Measurements from ENCODE around the gene WBP4.
A peak's percentile ranks its signal among the peaks of the same experiment; 100 is the strongest.

The WBP4 gene

DNA sequence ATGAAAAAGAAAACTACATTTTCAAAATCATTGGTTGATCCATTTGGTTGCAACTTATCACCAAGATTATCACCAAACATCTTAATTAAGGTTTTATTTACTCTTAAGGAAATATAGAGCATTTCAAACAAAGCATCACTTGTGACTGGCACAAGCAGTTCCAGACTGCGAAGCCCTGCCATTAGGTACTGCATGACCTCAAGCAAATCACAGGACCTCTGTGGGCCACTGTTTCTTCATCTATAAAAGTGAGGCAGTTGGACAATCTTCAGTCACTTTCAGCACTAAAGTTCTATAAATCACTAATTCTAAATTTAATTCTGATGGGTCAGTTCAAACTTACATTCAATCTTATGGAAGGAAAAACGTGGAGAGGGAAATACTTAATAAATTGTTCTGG is 44.1 kb upstream of the WBP4 start:
- no peak overlapping the region for H4K91ac ChIP-seq (ENCODE audit: low read length)
- H2AK5ac ChIP-seq (ENCODE audit: low read length, severe bottlenecking), result no peak overlapping the region
- WGBS, result 71% methylated on average over 2 of the region's 2 CpGs
- H3K27me3 ChIP-seq (ENCODE audit: control insufficient read depth in 1 of 2, insufficient read depth in 1 of 2, low read length in 2 of 2), result no peaks in the 10 kb centered on the region
- H2BK12ac ChIP-seq (ENCODE audit: low read length in 2 of 2), result no peak overlapping the region
- no peak overlapping the region for H3K9ac ChIP-seq (ENCODE audit: low read length)
- H2AFZ ChIP-seq (ENCODE audit: low read depth, low read length), result no peak overlapping the region
- peak overlapping the region in 1 of 2 experiments; percentile 74 for H3K14ac ChIP-seq (ENCODE audit: low read length in 2 of 2)
- no peaks in the 10 kb centered on the region for H3K9me3 ChIP-seq (ENCODE audit: control insufficient read depth, low read length)
- no peak overlapping the region for H2BK5ac ChIP-seq (ENCODE audit: low read depth, low read length, poor library complexity, severe bottlenecking)
- H3K4me3 ChIP-seq (ENCODE audit: insufficient read depth in 1 of 2, low read depth in 1 of 2, low read length in 2 of 2), result no peak overlapping the region
- no peak overlapping the region for H3K27ac ChIP-seq (ENCODE audit: low read length, poor library complexity, severe bottlenecking)
- no peak overlapping the region for H2BK120ac ChIP-seq (ENCODE audit: low read depth, low read length)
- no peaks in the 10 kb centered on the region for H3K79me1 ChIP-seq (replicated peaks; ENCODE audit: low read length, poor library complexity, severe bottlenecking)
- peaks cover 0 to 7% of the 10 kb centered on the region in 2 experiments for H3K36me3 ChIP-seq (ENCODE audit: control insufficient read depth in 1 of 2, insufficient read depth in 2 of 2, low read depth in 1 of 2, low read length in 2 of 2)
- no peak overlapping the region for H2BK15ac ChIP-seq (ENCODE audit: low read depth, poor library complexity, severe bottlenecking)
- no peak overlapping the region for H3K4ac ChIP-seq (ENCODE audit: low read depth in 1 of 2, low read length in 2 of 2)
- no peak overlapping the region for H4K8ac ChIP-seq (ENCODE audit: low read length)
- peak overlapping the region; percentile 31 for H3K4me2 ChIP-seq (ENCODE audit: low read length, poor library complexity, severe bottlenecking)
- no peak overlapping the region for H3K23ac ChIP-seq (ENCODE audit: low read length in 2 of 2)
- peaks cover 2% of the 10 kb centered on the region for H3K4me1 ChIP-seq (ENCODE audit: control insufficient read depth, insufficient read depth, low read depth, low read length)
- DNase-seq, result peak; percentile 34
- no peak overlapping the region for H3K18ac ChIP-seq (ENCODE audit: low read depth in 1 of 2, low read length in 2 of 2)

DNA sequence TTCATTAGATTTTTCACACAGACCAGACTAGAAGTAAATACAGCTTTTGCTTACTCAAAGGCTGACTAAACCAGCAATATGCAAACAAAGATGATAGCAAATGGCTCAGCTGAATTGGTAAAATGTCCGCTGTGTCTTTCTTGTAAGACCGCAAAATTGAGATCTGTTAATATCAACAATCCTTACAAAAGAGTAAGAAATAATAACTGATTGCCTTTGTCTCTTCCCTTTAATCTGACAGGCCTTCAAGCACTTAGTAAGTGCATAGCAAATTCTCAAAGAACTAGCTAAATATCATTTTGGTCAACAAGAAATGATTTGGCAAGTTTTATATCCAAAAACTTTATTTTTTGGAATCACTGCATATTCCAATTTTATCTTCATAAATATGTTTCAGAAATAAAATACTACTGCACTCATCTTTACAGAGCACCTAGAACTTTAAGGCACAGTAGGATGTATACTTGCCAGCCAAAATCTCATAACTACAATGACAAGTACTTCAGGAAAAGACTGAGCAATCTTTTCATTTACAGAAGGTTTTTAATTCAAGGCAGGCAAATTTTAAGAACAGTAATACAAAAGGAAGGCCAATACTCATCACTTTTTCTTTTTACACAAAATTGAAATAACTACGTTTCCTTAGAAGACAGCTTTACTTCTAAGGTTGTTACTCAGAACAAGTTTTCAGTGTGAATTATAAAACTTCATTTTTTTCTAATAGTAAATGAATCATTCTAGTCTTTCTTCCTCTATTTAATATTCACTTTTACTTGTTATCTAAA is 43.3 kb upstream of the WBP4 start:
- peak overlapping the region in 1 of 2 experiments; percentile 64 for H3K4me3 ChIP-seq (ENCODE audit: insufficient read depth in 1 of 2, low read depth in 1 of 2, low read length in 2 of 2)
- no peaks in the 10 kb centered on the region for H3K27me3 ChIP-seq (ENCODE audit: control insufficient read depth in 1 of 2, insufficient read depth in 1 of 2, low read length in 2 of 2)
- H3K9me3 ChIP-seq (ENCODE audit: control insufficient read depth, low read length), result no peaks in the 10 kb centered on the region
- peaks cover 0 to 6% of the 10 kb centered on the region in 2 experiments for H3K36me3 ChIP-seq (ENCODE audit: control insufficient read depth in 1 of 2, insufficient read depth in 2 of 2, low read depth in 1 of 2, low read length in 2 of 2)
- H3K4me2 ChIP-seq (ENCODE audit: low read length, poor library complexity, severe bottlenecking), result peak overlapping the region; percentile 47
- peak overlapping the region; percentile 82 for H3K9ac ChIP-seq (ENCODE audit: low read length)
- WGBS, result 100% methylated on average over 2 of the region's 3 CpGs
- H3K23ac ChIP-seq (ENCODE audit: low read length in 2 of 2), result no peak overlapping the region
- H4K91ac ChIP-seq (ENCODE audit: low read length), result no peak overlapping the region
- no peak overlapping the region for H2AK5ac ChIP-seq (ENCODE audit: low read length, severe bottlenecking)
- no peak overlapping the region for H3K4ac ChIP-seq (ENCODE audit: low read depth in 1 of 2, low read length in 2 of 2)
- peaks cover 2% of the 10 kb centered on the region for H3K4me1 ChIP-seq (ENCODE audit: control insufficient read depth, insufficient read depth, low read depth, low read length)
- H3K18ac ChIP-seq (ENCODE audit: low read depth in 1 of 2, low read length in 2 of 2), result no peak overlapping the region
- H2BK12ac ChIP-seq (ENCODE audit: low read length in 2 of 2), result no peak overlapping the region
- H3K14ac ChIP-seq (ENCODE audit: low read length in 2 of 2), result no peak overlapping the region
- no peak overlapping the region for H4K8ac ChIP-seq (ENCODE audit: low read length)
- no peak overlapping the region for H2BK5ac ChIP-seq (ENCODE audit: low read depth, low read length, poor library complexity, severe bottlenecking)
- H2AFZ ChIP-seq (ENCODE audit: low read depth, low read length), result no peak overlapping the region
- no peak overlapping the region for H2BK120ac ChIP-seq (ENCODE audit: low read depth, low read length)
- no peaks in the 10 kb centered on the region for H3K79me1 ChIP-seq (replicated peaks; ENCODE audit: low read length, poor library complexity, severe bottlenecking)
- no peak overlapping the region for H2BK15ac ChIP-seq (ENCODE audit: low read depth, poor library complexity, severe bottlenecking)
- DNase-seq, result peak; percentile 44
- no peak overlapping the region for H3K27ac ChIP-seq (ENCODE audit: low read length, poor library complexity, severe bottlenecking)

DNA sequence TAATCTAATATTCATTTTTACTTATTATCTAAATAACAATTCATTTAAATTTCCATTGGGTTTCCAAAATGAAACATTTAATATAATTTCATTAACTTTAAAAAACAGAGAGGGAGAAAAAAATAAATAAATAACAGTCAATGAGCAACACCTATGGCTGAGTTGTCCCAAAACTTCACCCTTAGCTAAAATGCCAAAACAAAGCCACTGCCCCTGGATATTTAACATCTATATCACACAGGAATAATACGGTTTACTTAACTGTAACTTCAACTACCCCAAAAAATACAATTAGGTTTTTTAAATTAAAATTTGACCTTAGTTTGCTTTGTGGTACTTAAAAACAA is 42.7 kb upstream of the WBP4 start:
- Histone ChIP-seq H3K18ac (ENCODE audit: low read depth in 1 of 2, low read length in 2 of 2) (no peak overlapping the region), H3K14ac (ENCODE audit: low read length in 2 of 2) (no peak overlapping the region), H3K27ac (ENCODE audit: low read length, poor library complexity, severe bottlenecking) (no peak overlapping the region), H3K9ac (ENCODE audit: low read length) (peak overlapping the region; percentile 82), H3K4me3 (ENCODE audit: insufficient read depth in 1 of 2, low read depth in 1 of 2, low read length in 2 of 2) (peak overlapping the region in 1 of 2 experiments; percentile 64), H3K4ac (ENCODE audit: low read depth in 1 of 2, low read length in 2 of 2) (no peak overlapping the region), H3K9me3 (ENCODE audit: control insufficient read depth, low read length) (no peaks in the 10 kb centered on the region), H4K91ac (ENCODE audit: low read length) (no peak overlapping the region), H2BK120ac (ENCODE audit: low read depth, low read length) (no peak overlapping the region), H2BK5ac (ENCODE audit: low read depth, low read length, poor library complexity, severe bottlenecking) (no peak overlapping the region), H3K27me3 (ENCODE audit: control insufficient read depth in 1 of 2, insufficient read depth in 1 of 2, low read length in 2 of 2) (no peaks in the 10 kb centered on the region), H2BK12ac (ENCODE audit: low read length in 2 of 2) (no peak overlapping the region), H2AK5ac (ENCODE audit: low read length, severe bottlenecking) (no peak overlapping the region), H2AFZ (ENCODE audit: low read depth, low read length) (no peak overlapping the region), H3K79me1 (replicated peaks; ENCODE audit: low read length, poor library complexity, severe bottlenecking) (peaks cover 2% of the 10 kb centered on the region), H3K23ac (ENCODE audit: low read length in 2 of 2) (no peak overlapping the region), H3K4me1 (ENCODE audit: control insufficient read depth, insufficient read depth, low read depth, low read length) (peaks cover 2% of the 10 kb centered on the region), H2BK15ac (ENCODE audit: low read depth, poor library complexity, severe bottlenecking) (no peak overlapping the region), H3K4me2 (ENCODE audit: low read length, poor library complexity, severe bottlenecking) (no peak overlapping the region), H4K8ac (ENCODE audit: low read length) (no peak overlapping the region), H3K36me3 (ENCODE audit: control insufficient read depth in 1 of 2, insufficient read depth in 2 of 2, low read depth in 1 of 2, low read length in 2 of 2) (peaks cover 0 to 3% of the 10 kb centered on the region in 2 experiments)
- WGBS, result no CpG with 5 or more reads among the region's 1 CpG
- no peak for DNase-seq

DNA sequence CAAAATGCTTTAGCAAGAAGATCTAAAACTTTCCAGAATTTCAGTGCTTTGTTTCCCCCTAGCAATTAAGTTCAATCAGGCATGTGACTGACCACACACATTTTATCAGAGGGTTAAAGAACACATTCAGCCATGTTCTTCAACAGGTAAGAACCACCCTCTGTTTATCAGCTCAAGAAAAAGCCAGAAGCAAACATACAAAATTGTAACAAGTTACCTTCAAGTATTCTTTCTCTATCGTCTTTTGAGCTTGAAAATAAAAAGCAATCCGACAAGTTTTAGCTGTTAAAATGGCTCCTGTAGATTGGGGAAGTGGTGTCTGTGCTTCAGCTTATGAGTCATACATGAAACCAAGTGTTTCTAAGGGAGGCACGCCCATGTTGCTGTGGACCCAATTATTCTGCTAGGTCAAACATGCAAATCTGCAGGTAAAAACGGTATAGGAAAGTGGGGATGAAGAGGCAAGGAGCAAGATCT is 42.3 kb upstream of the WBP4 start, which contains the start of gene ELF1:
Gene ELF1 (minus strand): TSS at position 306 of the 477 bp plus-strand sequence. CDS start 37,262 bp downstream, outside the sequence.
- Histone ChIP-seq H2BK15ac (ENCODE audit: low read depth, poor library complexity, severe bottlenecking) (no peak within 1 kb of the TSS), H3K36me3 (ENCODE audit: control insufficient read depth in 1 of 2, insufficient read depth in 2 of 2, low read depth in 1 of 2, low read length in 2 of 2) (peaks cover 0 to 3% of the 10 kb centered on the region in 2 experiments), H3K79me1 (replicated peaks; ENCODE audit: low read length, poor library complexity, severe bottlenecking) (peaks cover 3% of the 10 kb centered on the region), H2AFZ (ENCODE audit: low read depth, low read length) (no peak within 1 kb of the TSS), H3K4me3 (ENCODE audit: insufficient read depth in 1 of 2, low read depth in 1 of 2, low read length in 2 of 2) (peak within 1 kb of the TSS in 1 of 2 experiments; percentile 64), H2BK12ac (ENCODE audit: low read length in 2 of 2) (no peak within 1 kb of the TSS), H3K4ac (ENCODE audit: low read depth in 1 of 2, low read length in 2 of 2) (no peak within 1 kb of the TSS), H3K14ac (ENCODE audit: low read length in 2 of 2) (no peak within 1 kb of the TSS), H4K91ac (ENCODE audit: low read length) (no peak within 1 kb of the TSS), H3K4me1 (ENCODE audit: control insufficient read depth, insufficient read depth, low read depth, low read length) (peaks cover 2% of the 10 kb centered on the region), H3K4me2 (ENCODE audit: low read length, poor library complexity, severe bottlenecking) (peak within 1 kb of the TSS; percentile 58), H2BK5ac (ENCODE audit: low read depth, low read length, poor library complexity, severe bottlenecking) (peak within 1 kb of the TSS; percentile 0), H2BK120ac (ENCODE audit: low read depth, low read length) (no peak within 1 kb of the TSS), H2AK5ac (ENCODE audit: low read length, severe bottlenecking) (no peak within 1 kb of the TSS), H3K27ac (ENCODE audit: low read length, poor library complexity, severe bottlenecking) (peak within 1 kb of the TSS; percentile 74), H3K9me3 (ENCODE audit: control insufficient read depth, low read length) (no peaks in the 10 kb centered on the region), H3K27me3 (ENCODE audit: control insufficient read depth in 1 of 2, insufficient read depth in 1 of 2, low read length in 2 of 2) (no peaks in the 10 kb centered on the region), H3K23ac (ENCODE audit: low read length in 2 of 2) (no peak within 1 kb of the TSS), H3K18ac (ENCODE audit: low read depth in 1 of 2, low read length in 2 of 2) (no peak within 1 kb of the TSS), H3K9ac (ENCODE audit: low read length) (peak within 1 kb of the TSS; percentile 82), H4K8ac (ENCODE audit: low read length) (no peak within 1 kb of the TSS)
- DNase-seq, result peak; percentile 74
- 31% methylated on average over 3 of the region's 4 CpGs for WGBS
